GM19324 (cell line): ENCODE data around the gene C22orf31.

Experiments
- ATAC-seq: cut with Tn5 transposase; IDR thresholded peaks from one replicate; pipeline ENCODE4 v1.9.1; 2021; ENCODE audit warnings: mild to moderate bottlenecking, moderate library complexity; ENCODE audit not compliant: unreplicated experiment, low FRiP score

The C22orf31 gene

DNA sequence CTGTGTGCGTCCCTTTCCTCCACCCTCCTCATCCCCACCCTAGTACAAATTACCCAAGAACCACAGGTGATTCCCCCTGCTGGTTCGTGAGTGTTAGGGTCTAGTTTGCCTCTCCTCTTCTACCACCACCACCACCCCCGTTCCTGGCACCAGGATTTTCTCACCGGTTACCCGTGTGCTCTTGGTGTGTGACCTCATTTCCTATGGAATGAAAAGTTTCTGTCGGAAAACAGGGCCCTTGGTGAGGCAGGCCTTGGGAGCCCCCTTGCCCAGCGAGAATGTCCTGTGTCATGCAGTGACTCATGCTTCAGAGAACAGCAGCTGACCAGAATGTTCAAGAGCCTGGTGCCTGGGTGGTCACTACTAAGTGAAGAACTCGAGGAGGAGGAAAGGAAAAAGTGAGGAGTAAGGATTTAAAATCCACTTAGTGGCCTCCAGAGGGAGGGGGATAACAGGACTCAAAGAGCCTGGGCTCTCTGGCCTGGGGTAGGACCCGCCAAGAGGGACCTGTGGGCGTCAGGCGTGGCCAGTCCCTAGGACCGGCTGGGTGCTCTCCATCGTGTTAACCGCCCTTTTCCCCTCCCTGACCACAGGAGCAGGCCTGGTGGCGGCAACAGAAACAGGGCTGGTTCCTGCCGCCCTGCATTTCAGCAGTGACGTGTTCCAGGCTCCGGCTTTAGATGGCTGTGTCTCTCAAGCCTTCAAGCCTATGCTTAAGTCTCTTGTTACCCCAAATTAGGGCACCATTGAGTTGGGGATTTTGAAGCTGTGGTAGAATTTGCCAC lies 30.2 kb downstream of the C22orf31 start:
- ATAC-seq = no peak

DNA sequence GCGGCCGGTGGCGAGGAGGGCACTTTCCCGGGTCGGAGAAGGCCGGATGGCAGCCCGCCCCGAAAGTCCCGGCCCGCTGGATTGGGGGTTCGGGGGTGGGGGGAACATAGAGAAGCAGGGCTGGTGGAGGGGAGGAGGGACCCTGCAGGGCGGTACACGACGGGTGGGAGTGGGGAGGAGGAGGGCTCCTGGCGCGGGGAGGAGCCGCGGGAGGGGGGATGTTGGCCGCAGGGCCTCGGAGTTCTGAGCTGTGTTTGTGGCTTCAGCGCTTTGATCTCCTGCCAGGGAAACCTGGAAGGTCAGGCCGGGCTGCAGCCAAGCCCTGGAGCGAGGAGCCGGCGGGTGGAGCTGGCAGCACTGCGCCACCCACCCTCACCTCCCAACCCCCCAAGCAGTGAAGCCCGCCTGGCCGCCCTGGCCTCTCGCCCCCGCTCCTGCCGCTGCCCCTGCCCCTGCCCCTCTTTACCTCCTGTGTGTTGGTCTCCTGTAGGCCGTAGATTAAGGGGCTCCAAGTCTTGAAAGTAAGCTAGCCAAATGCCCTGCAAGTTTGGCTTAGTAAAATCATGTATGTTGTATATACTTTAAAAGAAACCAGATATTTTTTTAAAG lies 30.9 kb downstream of the C22orf31 start:
- ATAC-seq = no peak

DNA sequence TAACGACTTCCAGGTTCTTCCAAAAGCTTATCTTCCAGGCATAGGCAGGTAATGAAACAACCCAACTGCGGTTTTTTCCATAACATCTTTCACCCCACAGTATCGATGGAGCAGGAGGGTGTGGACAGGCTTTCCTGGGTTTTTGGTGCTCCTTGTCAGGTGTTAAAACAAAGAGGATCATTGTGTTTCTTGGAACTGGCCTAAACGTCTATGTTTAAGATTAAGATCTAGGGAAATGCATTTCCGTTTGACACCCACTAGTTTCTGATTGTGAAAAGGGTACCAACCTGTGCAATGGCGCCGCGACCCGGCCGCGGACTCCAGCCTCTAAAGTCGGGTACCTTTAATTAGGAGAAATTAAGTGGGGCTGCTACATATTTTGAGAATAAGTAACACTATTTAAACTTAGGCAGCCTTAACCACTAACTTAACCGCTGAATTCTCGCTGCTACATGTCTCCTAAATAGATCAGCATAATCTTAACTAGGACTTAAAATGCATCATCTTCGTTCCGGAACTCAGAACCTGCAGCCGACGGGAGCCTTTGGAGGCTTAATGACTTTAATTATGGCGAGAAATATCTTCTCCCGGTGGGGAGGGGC lies 31.5 kb downstream of the C22orf31 start:
- ATAC-seq = no peak

DNA sequence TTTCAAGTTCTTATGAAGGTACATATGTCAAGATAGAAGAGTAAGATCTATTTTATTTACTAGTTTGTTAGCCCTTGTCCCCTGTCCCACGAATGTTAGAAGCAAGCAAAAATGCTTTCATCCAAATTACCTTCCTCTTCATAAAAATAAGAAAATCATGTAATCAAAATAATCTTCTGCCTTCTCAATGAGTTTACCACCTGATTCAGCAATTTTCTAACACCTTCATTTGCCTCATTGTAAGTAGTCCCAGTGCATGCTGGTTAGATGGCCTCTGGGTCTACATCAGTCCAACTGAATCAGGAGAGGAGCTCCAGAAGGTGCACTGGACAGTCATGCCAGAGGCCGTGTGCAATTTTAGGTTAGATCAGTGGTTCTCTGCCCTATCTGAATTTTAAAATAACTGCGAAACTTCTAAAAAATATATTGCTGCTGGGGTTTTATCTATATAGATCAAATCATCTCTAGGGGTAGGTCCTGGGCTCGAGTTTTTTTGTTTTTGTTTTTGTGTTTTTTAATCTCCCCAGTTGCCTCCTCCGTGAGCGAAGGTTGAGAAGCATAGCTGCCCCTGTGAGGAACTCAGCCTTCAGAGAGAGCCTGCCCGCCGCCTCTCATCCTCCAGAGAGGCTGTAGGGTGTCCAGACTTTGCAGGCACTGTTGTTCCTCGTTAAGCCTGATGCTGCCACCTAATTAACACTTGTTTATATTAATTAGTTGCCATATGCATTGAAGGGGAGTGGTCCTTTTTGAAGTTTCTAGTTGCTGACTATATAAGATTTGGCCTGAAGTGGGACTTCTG lies 32.2 kb downstream of the C22orf31 start:
- no peak for ATAC-seq

DNA sequence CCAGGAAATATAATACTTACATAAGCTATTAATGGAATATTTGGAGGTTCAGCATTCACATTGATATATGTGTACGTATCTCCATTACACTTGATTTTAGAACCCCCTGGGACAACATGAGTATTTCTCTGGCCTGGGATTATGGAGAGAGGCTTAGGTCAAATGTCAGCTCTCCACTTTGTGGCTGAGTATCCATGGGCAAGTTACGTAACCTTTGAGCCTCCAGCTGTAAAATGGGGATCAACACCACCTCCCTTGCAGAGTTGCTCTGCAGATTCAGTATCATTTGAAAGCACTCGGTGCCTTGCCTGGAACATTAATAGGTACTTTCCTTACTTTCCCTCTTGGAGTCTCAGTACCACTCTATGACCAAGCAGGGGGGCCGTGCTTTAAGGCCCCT lies 33.2 kb downstream of the C22orf31 start:
- ATAC-seq = no peak

- no peak for ATAC-seq
Measured at GRCh38 chr22:29026579-29026978, 35.1 kb downstream of the C22orf31 start.

- ATAC-seq = no peak
Measured at GRCh38 chr22:29023172-29023796, 38.3 kb downstream of the C22orf31 start.

GRCh38 chr22:29022101-29022817 lies 39.4 kb downstream of the C22orf31 start:
- ATAC-seq = no peak

DNA sequence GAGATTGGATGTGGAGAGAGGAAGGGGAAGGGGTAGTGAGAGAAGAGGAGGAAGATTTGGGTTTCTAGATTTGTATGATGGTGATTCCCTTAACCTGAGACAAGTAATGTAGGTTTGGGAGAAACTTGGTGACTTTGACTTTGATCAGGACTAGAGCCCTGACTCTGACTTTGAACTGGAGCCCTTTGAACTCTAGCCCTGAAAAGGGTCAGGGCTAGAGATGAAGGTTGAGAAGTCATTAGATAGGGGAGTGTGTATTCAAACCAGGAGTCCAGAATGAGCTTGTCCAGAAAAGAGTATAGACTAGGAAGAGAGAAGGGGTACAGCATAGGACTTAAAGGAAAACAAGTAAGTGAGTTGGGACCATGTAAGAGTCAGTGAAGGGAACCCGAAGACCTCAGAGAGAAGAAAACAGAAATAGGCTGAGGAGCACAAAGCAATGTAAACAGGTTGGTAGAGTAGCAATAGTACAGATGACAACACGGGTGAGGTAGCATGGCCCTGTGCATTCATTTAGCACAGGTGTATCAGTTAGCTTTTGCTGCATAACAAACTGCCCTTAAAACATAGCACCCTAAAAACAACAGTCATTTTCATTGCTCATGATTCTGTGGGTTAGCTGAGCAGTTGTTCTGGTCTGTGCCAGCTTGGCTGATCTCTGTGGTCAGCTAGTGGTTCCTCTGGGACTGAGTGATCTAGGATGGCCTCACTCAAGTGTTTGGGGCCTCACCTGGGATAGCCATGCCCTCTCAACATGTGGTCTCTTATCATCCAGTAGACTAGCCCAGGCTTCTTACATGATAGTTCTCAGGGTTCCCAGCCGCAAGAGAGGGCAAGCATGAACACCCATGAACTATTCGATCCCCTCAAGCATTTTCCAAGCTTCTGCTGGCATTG lies 43.1 kb downstream of the C22orf31 start:
- ATAC-seq = no peak

- peak; percentile 45 for ATAC-seq
Measured at GRCh38 chr22:29016067-29016938, 45.3 kb downstream of the C22orf31 start.

- no peak for ATAC-seq
Measured at GRCh38 chr22:29014773-29015172, 46.9 kb downstream of the C22orf31 start.

GRCh38 chr22:29014293-29014692 lies 47.3 kb downstream of the C22orf31 start:
- no peak for ATAC-seq

- ATAC-seq = no peak
Measured at GRCh38 chr22:29012952-29013351, 48.7 kb downstream of the C22orf31 start.

DNA sequence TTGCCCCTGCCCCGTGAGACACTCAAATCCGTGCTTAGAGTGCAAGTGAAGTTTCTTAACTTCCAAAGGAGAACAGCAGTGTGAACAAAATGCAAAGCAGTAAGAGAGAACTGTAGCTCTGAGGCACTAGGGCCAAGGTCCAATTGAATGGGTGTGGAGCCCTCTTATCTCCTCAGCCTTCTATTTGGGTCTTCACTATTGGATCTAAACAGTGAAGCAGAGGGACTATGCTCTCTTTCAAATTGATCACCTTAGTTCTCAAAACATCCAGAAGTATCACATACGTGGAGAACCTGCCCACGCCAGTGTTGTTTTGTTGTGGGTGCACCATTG lies 49.6 kb downstream of the C22orf31 start:
- no peak for ATAC-seq

DNA sequence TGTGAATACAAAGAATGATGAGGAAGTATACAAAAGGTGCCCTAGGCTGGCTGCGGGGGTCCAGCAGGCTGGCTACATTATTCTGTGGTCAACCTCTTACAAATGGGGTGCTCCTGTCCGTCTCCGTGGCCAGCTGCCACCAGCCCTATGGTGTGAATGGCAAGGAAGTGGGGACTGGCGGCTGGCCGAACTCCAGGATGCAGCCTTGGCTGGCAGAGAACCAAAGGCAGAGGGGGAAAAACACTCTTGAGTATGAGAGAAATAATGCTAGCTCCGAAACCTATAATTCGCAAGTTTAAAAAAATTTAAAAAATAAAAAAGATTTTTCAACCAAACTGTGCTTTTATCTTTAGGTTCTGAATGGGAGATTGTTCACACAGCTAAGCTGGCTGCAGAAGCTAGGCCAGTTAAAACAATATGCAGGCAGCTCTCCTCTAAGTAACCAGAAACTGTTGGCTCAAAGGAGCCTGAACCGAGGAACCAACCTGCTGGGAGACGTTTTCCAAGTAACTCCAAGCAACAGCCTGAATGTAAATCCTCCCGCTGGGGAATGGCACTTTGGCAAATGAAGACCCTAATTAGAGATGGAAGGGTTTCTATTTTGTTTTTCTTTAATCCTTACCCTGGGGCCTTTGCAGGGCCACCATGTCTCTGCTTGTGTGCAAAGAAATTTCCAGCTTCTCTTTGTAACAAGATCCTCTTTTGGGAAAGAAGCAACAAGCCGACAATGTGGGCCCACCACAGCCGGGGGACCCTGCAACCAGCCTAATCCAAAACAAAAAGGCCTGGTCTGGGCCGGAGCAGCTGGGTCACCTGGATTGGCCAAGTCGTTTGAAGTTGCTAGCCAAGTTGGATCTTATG lies 50.2 kb downstream of the C22orf31 start:
- no peak for ATAC-seq

- ATAC-seq = no peak
Measured at GRCh38 chr22:29009148-29009547, 52.5 kb downstream of the C22orf31 start.
